ENCODE results near the gene MYPOP.
A peak's percentile ranks its signal among the peaks of the same experiment; 100 is the strongest.

Gene MYPOP

GRCh38 chr19:45886427-45887199, 15.8 kb downstream of the MYPOP start:
- Histone ChIP-seq H3K36me3 (ENCODE audit: control insufficient read depth, insufficient read depth, low read length) (peaks cover 10% of the 10 kb centered on the region), H3K4me3 (ENCODE audit: low read length) (peak overlapping the region; percentile 87), H3K27me3 (ENCODE audit: control insufficient read depth, insufficient read depth, low read length) (no peaks in the 10 kb centered on the region), H3K4me1 (ENCODE audit: control insufficient read depth, insufficient read depth, low read length) (peaks cover 19% of the 10 kb centered on the region), H3K9ac (ENCODE audit: low read length) (peak overlapping the region; percentile 80), H3K27ac (ENCODE audit: low read depth, low read length) (peak overlapping the region; percentile 89)

- Histone ChIP-seq H3K27me3 (ENCODE audit: control insufficient read depth, insufficient read depth, low read length) (no peaks in the 10 kb centered on the region), H3K9ac (ENCODE audit: low read length) (peak within 1 kb of the TSS; percentile 86), H3K27ac (ENCODE audit: low read depth, low read length) (peak within 1 kb of the TSS; percentile 89), H3K4me1 (ENCODE audit: control insufficient read depth, insufficient read depth, low read length) (peaks cover 19% of the 10 kb centered on the region), H3K4me3 (ENCODE audit: low read length) (peak within 1 kb of the TSS; percentile 87), H3K36me3 (ENCODE audit: control insufficient read depth, insufficient read depth, low read length) (peaks cover 10% of the 10 kb centered on the region)
Measured at GRCh38 chr19:45885556-45886426, 16.6 kb downstream of the MYPOP start, which contains the start of gene IRF2BP1. Gene IRF2BP1, minus strand, starts transcription at chr19:45886141. Its CDS starts 367 bp downstream, at chr19:45885774.

- Histone ChIP-seq H3K27me3 (ENCODE audit: control insufficient read depth, insufficient read depth, low read length) (no peaks in the 10 kb centered on the region), H3K36me3 (ENCODE audit: control insufficient read depth, insufficient read depth, low read length) (peaks cover 10% of the 10 kb centered on the region), H3K4me3 (ENCODE audit: low read length) (peak overlapping the region; percentile 87), H3K4me1 (ENCODE audit: control insufficient read depth, insufficient read depth, low read length) (peaks cover 19% of the 10 kb centered on the region), H3K27ac (ENCODE audit: low read depth, low read length) (peak overlapping the region; percentile 89), H3K9ac (ENCODE audit: low read length) (peak overlapping the region; percentile 86)
Measured at GRCh38 chr19:45884682-45885555, 17.5 kb downstream of the MYPOP start.

- Histone ChIP-seq H3K36me3 (ENCODE audit: control insufficient read depth, insufficient read depth, low read length) (peaks cover 10% of the 10 kb centered on the region), H3K9ac (ENCODE audit: low read length) (no peak overlapping the region), H3K27ac (ENCODE audit: low read depth, low read length) (no peak overlapping the region), H3K27me3 (ENCODE audit: control insufficient read depth, insufficient read depth, low read length) (no peaks in the 10 kb centered on the region), H3K4me3 (ENCODE audit: low read length) (peak overlapping the region; percentile 29), H3K4me1 (ENCODE audit: control insufficient read depth, insufficient read depth, low read length) (peaks cover 19% of the 10 kb centered on the region)
Measured at GRCh38 chr19:45883881-45884681, 18.3 kb downstream of the MYPOP start.

GRCh38 chr19:45883586-45883880, 18.9 kb downstream of the MYPOP start:
- Histone ChIP-seq H3K9ac (ENCODE audit: low read length) (no peak overlapping the region), H3K4me3 (ENCODE audit: low read length) (peak overlapping the region; percentile 29), H3K27ac (ENCODE audit: low read depth, low read length) (no peak overlapping the region), H3K27me3 (ENCODE audit: control insufficient read depth, insufficient read depth, low read length) (no peaks in the 10 kb centered on the region), H3K36me3 (ENCODE audit: control insufficient read depth, insufficient read depth, low read length) (peaks cover 10% of the 10 kb centered on the region), H3K4me1 (ENCODE audit: control insufficient read depth, insufficient read depth, low read length) (peaks cover 19% of the 10 kb centered on the region)

- peaks cover 19% of the 10 kb centered on the region for H3K4me1 ChIP-seq (ENCODE audit: control insufficient read depth, insufficient read depth, low read length)
Measured at GRCh38 chr19:45882652-45883585, 19.5 kb downstream of the MYPOP start.

GRCh38 chr19:45881909-45882528, 20.4 kb downstream of the MYPOP start:
- peaks cover 10% of the 10 kb centered on the region for H3K36me3 ChIP-seq (ENCODE audit: control insufficient read depth, insufficient read depth, low read length)
- peaks cover 1% of the 10 kb centered on the region for H3K27me3 ChIP-seq (ENCODE audit: control insufficient read depth, insufficient read depth, low read length)
- H3K9ac ChIP-seq (ENCODE audit: low read length) = no peak overlapping the region
- H3K4me3 ChIP-seq (ENCODE audit: low read length) = peak overlapping the region; percentile 68
- peaks cover 17% of the 10 kb centered on the region for H3K4me1 ChIP-seq (ENCODE audit: control insufficient read depth, insufficient read depth, low read length)
- no peak overlapping the region for H3K27ac ChIP-seq (ENCODE audit: low read depth, low read length)

More at GRCh38 chr19:45882652-45883585, 19.5 kb downstream of the MYPOP start:
- no peak overlapping the region for H3K9ac ChIP-seq (ENCODE audit: low read length)
- no peaks in the 10 kb centered on the region for H3K27me3 ChIP-seq (ENCODE audit: control insufficient read depth, insufficient read depth, low read length)
- peak overlapping the region; percentile 68 for H3K4me3 ChIP-seq (ENCODE audit: low read length)
- no peak overlapping the region for H3K27ac ChIP-seq (ENCODE audit: low read depth, low read length)
- H3K36me3 ChIP-seq (ENCODE audit: control insufficient read depth, insufficient read depth, low read length) = peaks cover 10% of the 10 kb centered on the region

GRCh38 chr19:45881082-45881908, 21.1 kb downstream of the MYPOP start:
- H3K27me3 ChIP-seq (ENCODE audit: control insufficient read depth, insufficient read depth, low read length) = peaks cover 3% of the 10 kb centered on the region
- no peak overlapping the region for H3K27ac ChIP-seq (ENCODE audit: low read depth, low read length)
- peaks cover 10% of the 10 kb centered on the region for H3K36me3 ChIP-seq (ENCODE audit: control insufficient read depth, insufficient read depth, low read length)
- H3K4me1 ChIP-seq (ENCODE audit: control insufficient read depth, insufficient read depth, low read length) = peaks cover 15% of the 10 kb centered on the region
- no peak overlapping the region for H3K4me3 ChIP-seq (ENCODE audit: low read length)
- no peak overlapping the region for H3K9ac ChIP-seq (ENCODE audit: low read length)

- Histone ChIP-seq H3K4me1 (ENCODE audit: control insufficient read depth, insufficient read depth, low read length) (peaks cover 13% of the 10 kb centered on the region), H3K27me3 (ENCODE audit: control insufficient read depth, insufficient read depth, low read length) (peaks cover 3% of the 10 kb centered on the region), H3K27ac (ENCODE audit: low read depth, low read length) (no peak overlapping the region), H3K9ac (ENCODE audit: low read length) (no peak overlapping the region), H3K36me3 (ENCODE audit: control insufficient read depth, insufficient read depth, low read length) (peaks cover 10% of the 10 kb centered on the region), H3K4me3 (ENCODE audit: low read length) (no peak overlapping the region)
Measured at GRCh38 chr19:45879971-45880370, 22.4 kb downstream of the MYPOP start.

- peaks cover 10% of the 10 kb centered on the region for H3K4me1 ChIP-seq (ENCODE audit: control insufficient read depth, insufficient read depth, low read length)
Measured at GRCh38 chr19:45879055-45879454, 23.4 kb downstream of the MYPOP start.

More at GRCh38 chr19:45879055-45879454, 23.4 kb downstream of the MYPOP start:
- H3K36me3 ChIP-seq (ENCODE audit: control insufficient read depth, insufficient read depth, low read length) = peaks cover 5% of the 10 kb centered on the region
- H3K9ac ChIP-seq (ENCODE audit: low read length) = no peak overlapping the region
- peaks cover 3% of the 10 kb centered on the region for H3K27me3 ChIP-seq (ENCODE audit: control insufficient read depth, insufficient read depth, low read length)
- no peak overlapping the region for H3K27ac ChIP-seq (ENCODE audit: low read depth, low read length)
- H3K4me3 ChIP-seq (ENCODE audit: low read length) = no peak overlapping the region

All from rectal smooth muscle tissue (tissue), 1 donor.